HG03558 (cell line): Measurements from ENCODE around the gene ZNF492.
"Not testable (repeated sequence)": the region's sequence is repeated elsewhere in the genome, so short reads cannot be mapped to it uniquely, and the experiment has no call there.

ENCODE experiments used
- ATAC-seq: cut with Tn5 transposase; IDR thresholded peaks from one replicate; pipeline ENCODE4 v1.9.1; 2021; ENCODE audit warnings: moderate number of reproducible peaks; ENCODE audit not compliant: unreplicated experiment; ENCODE audit errors: extremely low read depth

ZNF492 gene

GRCh38 chr19:22616659-22617058 lies 17.5 kb upstream of the ZNF492 start:
- ATAC-seq = no peak

DNA sequence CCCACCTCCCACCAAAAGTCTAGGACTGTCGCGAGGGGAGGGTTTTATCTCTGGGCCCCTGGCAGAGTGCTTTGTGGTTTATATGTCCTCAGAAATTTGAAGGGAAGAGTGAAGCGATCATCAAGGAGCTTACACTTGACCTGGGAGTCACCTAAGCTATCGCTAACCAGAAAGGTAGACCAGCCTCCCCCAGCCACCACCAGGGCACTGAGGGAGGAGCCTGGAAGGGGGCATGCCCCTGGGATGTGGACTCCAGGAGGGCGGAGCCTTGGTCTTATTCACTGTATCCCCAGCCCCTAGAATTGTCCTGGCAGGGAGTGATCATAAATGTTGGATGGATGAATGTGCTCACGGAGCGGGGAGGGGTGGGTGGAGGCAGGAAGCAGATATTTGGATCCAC lies 16.9 kb upstream of the ZNF492 start:
- ATAC-seq = not testable (repeated sequence)

- no peak for ATAC-seq
These were observed 16.4 kb upstream of the ZNF492 start for GRCh38 chr19:22617614-22618320.

GRCh38 chr19:22619371-22619770 lies 14.8 kb upstream of the ZNF492 start:
- ATAC-seq = no peak

DNA sequence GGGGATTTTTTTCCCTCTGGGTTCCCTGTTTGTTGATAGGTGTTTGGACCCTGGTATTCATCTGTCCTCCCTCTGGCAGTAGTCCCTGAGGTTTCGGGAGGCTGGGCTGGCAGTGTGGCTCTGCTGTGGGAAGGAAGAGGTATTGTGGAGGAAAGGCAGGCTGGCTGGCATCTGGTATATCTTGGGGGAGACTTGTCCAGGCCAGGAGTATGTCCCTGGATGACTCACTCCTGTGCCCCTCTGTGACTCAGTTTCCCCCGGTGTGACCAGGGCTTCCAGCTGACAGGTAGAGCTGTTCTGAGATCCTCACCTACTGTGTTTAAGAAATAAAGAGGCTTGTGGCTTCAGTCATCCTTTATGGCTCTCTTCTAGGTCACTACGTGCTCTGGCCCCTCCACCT lies 14.2 kb upstream of the ZNF492 start:
- ATAC-seq = no peak

DNA sequence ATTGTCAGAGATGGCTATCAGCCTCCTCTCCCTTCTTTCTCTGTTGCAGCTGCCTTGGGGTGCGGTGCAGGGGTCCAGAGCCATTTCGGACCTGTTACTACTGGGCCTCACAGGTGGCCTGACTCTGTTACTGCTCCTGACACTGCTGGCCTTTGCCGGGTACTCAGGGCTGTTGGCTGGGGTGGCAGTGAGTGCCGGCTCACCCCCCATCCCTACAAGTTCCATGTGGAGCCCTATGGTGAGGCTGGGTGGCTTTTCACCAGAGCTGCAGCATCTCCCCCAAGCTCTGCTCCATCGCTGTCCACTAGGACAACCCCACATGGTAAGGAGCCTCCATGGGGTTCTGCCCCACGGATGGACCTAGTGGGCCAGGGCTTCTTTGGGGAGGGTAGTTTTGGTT lies 13.7 kb upstream of the ZNF492 start:
- no peak for ATAC-seq

- ATAC-seq = no peak
These were observed 13.2 kb upstream of the ZNF492 start for GRCh38 chr19:22620912-22621311.

DNA sequence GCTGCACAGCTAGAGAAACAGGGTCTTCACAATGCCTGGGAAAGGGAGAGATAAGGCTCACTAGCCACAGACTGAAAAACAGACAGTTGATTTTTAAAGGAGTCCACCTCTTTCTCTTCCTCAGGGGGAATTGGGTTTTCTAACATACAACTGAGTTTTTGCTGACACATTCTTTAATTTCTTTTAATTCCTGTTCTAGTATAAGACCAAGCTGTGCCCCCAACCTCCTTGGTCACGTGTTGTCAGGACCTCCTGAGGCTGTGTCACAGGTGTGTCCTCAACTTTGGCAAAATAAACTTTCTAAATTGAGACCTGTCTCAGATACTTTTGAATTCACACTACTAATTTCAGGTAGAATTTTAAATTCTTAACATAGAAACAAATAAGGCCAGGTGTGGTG lies 12.1 kb upstream of the ZNF492 start:
- no peak for ATAC-seq

DNA sequence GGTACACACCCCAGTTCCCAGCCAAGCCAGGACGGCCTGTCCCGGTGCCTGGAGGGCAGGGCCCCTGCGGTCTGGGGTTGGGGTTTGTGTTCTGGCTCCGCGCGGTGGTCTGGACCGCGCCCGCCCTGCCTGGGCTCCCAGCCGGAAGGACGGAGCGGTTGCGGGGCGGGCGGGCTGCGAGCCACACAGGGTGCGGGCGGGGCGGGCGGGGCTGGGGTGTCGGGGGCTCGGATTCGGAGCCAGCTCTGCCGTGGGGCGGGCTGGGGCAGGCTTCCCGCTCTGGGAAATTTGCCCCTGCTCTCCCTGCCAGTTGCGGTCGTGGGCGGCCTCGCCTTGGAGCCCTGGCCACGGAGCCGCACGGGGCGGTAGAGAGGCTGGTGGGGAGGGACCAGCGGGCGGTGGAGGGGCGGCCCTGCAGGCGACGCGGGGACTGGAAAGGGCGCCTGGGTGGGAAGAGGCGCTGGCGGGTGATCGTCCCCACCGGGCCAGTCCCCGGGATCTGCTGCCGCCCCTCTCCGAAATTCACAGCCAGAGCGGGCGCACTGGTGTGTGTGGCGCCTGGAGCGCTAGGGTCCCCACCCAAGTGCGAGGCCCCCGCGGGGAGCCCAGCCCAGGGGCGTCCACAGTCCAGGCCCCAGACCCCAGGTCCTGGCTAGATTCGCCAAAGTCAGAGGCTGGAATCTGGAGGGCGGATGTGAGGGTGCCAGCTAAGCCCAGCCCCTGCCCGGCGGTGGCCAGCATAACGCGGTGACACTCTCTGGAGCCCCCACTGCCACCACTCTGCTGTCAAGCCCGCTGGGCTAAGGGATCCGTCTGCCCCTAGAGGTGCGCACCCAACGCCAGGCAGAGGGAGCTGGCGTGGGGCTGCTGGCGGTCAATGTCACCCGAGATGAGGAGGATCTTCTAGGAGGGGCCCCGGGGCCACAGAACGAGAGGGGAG lies 11.0 kb upstream of the ZNF492 start:
- no peak for ATAC-seq

DNA sequence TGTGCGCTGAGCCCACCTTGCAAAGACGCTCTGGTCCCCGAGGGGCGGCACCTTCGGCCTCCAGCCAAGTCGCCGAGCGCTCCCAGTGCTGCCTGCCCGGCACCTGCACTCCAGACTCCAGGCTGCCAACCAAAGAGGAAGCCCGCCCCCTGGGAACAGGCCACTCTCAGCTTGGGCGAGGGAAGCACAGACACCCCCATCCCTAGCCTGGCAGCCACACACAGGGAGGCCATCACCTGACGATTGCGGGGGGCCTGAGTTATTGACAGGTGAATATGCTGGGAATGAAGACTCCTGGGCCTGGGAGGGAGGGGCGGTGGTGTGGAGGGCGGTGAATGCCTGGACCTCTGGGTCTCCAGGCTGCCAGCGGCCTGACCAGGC lies 10.3 kb upstream of the ZNF492 start:
- no peak for ATAC-seq

GRCh38 chr19:22625266-22626035 lies 8.7 kb upstream of the ZNF492 start:
- ATAC-seq = no peak

DNA sequence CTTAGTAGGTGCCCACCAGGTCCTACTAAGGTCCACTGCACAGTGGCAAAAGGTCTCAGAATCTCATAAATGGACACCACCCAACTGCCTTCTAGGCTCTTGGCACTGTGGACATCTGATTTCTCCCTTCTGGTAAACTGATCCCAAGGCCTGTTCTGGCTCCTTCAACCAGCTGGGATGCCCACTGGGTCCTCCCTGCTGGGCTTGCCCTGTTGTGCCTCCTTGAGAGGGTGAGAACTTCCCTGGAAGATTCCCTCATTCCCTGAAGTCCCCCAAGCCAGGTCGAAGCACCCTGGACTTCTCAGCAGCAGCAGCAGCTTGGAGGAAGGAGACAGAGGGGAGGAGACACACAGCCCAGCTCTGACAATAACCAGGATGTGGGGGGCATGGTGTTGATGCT lies 6.6 kb upstream of the ZNF492 start:
- ATAC-seq = no peak

DNA sequence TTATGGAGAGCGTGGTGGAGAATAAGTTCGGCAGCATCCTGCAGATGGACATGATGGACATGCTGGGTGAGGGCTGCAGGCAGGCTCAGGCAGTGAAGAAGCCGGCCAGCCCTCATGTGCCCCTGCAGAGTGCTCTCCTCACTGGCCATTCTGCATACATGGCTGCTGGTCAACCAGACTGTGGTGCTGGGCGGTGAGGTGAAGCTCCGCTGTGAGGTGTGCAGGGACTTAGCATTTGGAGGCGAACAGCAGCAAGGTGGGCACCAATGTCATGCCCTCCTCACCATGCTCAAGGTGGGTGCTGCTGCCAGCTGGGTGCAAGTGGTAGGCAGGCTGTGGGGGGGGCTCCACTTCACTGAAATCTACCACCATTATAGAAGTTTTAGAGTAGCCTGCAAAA lies 5.7 kb upstream of the ZNF492 start:
- ATAC-seq = no peak

- no peak for ATAC-seq
These were observed 315 bp downstream of the ZNF492 start for GRCh38 chr19:22634450-22634827.

DNA sequence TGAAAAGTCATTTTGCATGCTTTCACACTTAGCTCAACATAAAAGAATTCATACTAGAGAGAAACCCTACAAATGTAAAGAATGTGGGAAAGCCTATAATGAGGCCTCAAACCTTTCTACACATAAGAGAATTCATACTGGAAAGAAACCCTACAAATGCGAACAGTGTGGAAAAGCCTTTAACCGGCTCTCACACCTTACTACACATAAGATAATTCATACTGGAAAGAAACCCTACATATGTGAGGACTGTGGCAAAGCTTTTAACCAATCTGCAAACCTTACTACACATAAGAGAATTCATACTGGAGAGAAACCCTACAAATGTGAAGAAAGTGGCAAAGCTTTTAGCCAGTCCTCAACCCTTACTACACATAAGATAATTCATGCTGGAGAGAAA lies 51.4 kb downstream of the ZNF492 start:
- ATAC-seq = not testable (repeated sequence)

- not testable (repeated sequence) for ATAC-seq
These were observed 68.5 kb downstream of the ZNF492 start for GRCh38 chr19:22702661-22703060.

GRCh38 chr19:22703096-22703495 lies 69.0 kb downstream of the ZNF492 start:
- not testable (repeated sequence) for ATAC-seq

DNA sequence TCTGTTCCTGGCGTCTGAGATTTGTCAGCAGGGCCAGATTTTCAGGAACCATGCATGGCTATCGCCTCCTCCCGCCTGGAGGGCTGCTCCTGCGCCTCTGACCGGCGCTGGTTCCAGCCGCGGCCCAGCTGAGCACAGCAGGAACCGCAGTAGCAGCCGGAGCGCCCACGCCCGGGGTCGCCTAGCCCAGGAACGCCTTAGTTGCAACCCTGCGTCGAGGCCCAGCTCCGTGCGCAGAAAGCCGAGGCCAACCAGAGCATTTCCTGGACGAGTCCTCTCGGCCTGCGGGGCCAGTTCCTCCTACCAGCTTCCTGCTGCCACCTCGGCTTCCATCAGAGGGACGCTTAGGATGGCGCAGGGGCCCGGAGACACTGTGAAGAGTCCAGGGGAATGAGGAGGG lies 74.9 kb downstream of the ZNF492 start:
- no peak for ATAC-seq
